Activated CD4-positive, alpha-beta memory T cell treated with anti-CD3 and anti-CD28 coated beads for 36 hours (primary cell): ENCODE data around the gene RRP7A. TPM values are rescaled to one million over a fixed set of nuclear protein-coding genes. Genes with fewer than 3 reads are reported as not detected.
"Not testable (repeated sequence)": the region's sequence is repeated elsewhere in the genome, so short reads cannot be mapped to it uniquely, and the experiment has no call there.

Experiments
- CTCF ChIA-PET: fragments of 350-600 bp; sonication (Branson Sonifier 250); formaldehyde crosslinking; loops from one replicate; lab custom pipeline; 2021; ENCODE audit warnings: antibody characterized with exemption, inconsistent platforms; lab: Charles Lee
- POLR2A ChIA-PET: fragments of 350-600 bp; sonication (Branson Sonifier 250); formaldehyde crosslinking; loops from one replicate; lab custom pipeline; 2021; ENCODE audit warnings: antibody characterized with exemption; lab: Charles Lee
- DNase-seq: peaks from one replicate; pipeline ENCODE4 v3.0.0-alpha.2; 2020
- H3K27ac Mint-ChIP-seq: one replicate; pipeline ENCODE4 v1.8.0; 2021; ENCODE audit warnings: mixed read lengths
- H3K27me3 Mint-ChIP-seq: one replicate; pipeline ENCODE4 v1.8.0; 2021; ENCODE audit warnings: mixed read lengths
- H3K36me3 Mint-ChIP-seq: one replicate; pipeline ENCODE4 v1.8.0; 2021; ENCODE audit warnings: mixed read lengths
- H3K4me1 Mint-ChIP-seq: one replicate; pipeline ENCODE4 v1.8.0; 2021; ENCODE audit warnings: low read depth, mixed read lengths
- H3K4me3 Mint-ChIP-seq: one replicate; pipeline ENCODE4 v1.8.0; 2021; ENCODE audit warnings: mild to moderate bottlenecking, mixed read lengths
- H3K9me3 Mint-ChIP-seq: one replicate; pipeline ENCODE4 v1.8.0; 2021; ENCODE audit warnings: mixed read lengths
- intact Hi-C: fragments of 100-400 bp; cut with micrococcal nuclease; formaldehyde crosslinking; loops from one replicate; pipeline ENCODE4 v1.15.1; 2023
- total RNA-seq, 2 experiments: library from RNA; stranded (reverse); gene quantifications; one replicate each; pipeline ENCODE4 v1.2.3, GENCODE V29; 2021

RRP7A gene, protein sequence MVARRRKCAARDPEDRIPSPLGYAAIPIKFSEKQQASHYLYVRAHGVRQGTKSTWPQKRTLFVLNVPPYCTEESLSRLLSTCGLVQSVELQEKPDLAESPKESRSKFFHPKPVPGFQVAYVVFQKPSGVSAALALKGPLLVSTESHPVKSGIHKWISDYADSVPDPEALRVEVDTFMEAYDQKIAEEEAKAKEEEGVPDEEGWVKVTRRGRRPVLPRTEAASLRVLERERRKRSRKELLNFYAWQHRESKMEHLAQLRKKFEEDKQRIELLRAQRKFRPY
- total RNA-seq = 100 to 1,000 TPM; 102 to 108 TPM

DNA sequence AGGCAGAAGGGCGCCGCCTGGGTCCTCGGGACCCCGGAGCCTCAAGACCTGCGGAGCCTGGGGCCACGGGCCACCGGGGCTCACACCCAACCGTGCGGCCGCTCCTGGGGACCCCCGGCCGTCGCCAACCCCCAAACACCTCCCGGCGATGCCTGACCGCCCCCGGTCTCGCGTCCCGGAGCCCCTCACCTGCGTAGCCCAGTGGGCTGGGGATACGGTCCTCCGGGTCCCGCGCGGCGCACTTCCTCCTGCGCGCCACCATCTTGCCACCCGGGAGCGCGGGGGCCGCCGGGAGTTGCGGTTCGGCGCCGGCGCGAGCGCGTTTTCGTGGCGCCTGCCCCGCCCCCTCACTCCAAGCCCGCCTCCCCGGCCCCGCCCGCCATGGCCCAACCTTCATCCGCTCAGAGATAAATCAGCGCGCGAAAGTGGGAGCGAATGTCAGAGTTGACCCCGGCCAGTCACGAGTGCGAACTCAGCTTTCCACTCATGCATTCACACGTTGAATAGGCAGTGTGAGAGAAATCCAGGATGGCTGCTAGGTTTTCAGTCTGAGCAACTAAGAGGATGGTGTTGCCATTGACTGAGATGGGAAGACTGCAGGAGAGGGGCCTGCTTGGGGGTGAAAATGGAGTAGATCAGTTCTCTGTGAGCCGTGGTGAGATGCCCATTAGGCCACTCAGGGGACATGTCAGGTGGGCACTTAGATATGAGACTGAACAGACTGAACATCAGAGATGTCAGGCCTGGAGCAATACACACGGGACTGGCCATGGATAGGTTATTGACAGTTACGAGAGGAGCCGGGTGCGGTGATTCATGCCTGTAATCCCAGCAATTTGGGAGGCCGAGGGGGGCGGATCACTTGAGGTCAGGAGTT is at the start of gene RRP7A:
Gene RRP7A (minus strand): TSS at position 272 of the 877 bp plus-strand sequence. CDS start 10 bp downstream, at position 262.
- intact Hi-C loops = no loop called here
- no peaks in the 10 kb centered on the region for H3K9me3 Mint-ChIP-seq
- H3K4me1 Mint-ChIP-seq = peaks cover 14% of the 10 kb centered on the region
- DNase-seq = peak; percentile 89
- peak within 1 kb of the TSS; percentile 97 for H3K4me3 Mint-ChIP-seq
- peak within 1 kb of the TSS; percentile 89 for H3K27ac Mint-ChIP-seq
- ChIA-PET CTCF (no interaction called here), POLR2A (no interaction called here)
- H3K27me3 Mint-ChIP-seq = no peaks in the 10 kb centered on the region
- H3K36me3 Mint-ChIP-seq = peaks cover 8% of the 10 kb centered on the region

GRCh38 chr22:42567950-42568349 is 48.4 kb upstream of the RRP7A start:
- H3K27ac Mint-ChIP-seq, intact Hi-C loops, H3K27me3 Mint-ChIP-seq, DNase-seq, H3K9me3 Mint-ChIP-seq, H3K4me1 Mint-ChIP-seq, H3K4me3 Mint-ChIP-seq, H3K36me3 Mint-ChIP-seq: not testable (repeated sequence)
- CTCF ChIA-PET = interaction anchor here (0.7 kb wide), 1 partner anchor 22 kb away, joined by 3 read pairs; no protein-coding TSS in a partner anchor
- POLR2A ChIA-PET = interaction anchor here (1.7 kb wide), 1 partner anchor 61 kb away, joined by 4 read pairs; no protein-coding TSS in a partner anchor

- CTCF ChIA-PET = no interaction called here
- H3K27ac Mint-ChIP-seq = no peak overlapping the region
- no peaks in the 10 kb centered on the region for H3K9me3 Mint-ChIP-seq
- no peaks in the 10 kb centered on the region for H3K27me3 Mint-ChIP-seq
- no peaks in the 10 kb centered on the region for H3K4me1 Mint-ChIP-seq
- intact Hi-C loops = no loop called here
- H3K4me3 Mint-ChIP-seq = no peak overlapping the region
- no peak for DNase-seq
- POLR2A ChIA-PET = no interaction called here
- H3K36me3 Mint-ChIP-seq = peaks cover 4% of the 10 kb centered on the region
These were observed 46.4 kb upstream of the RRP7A start for GRCh38 chr22:42565956-42566355.

DNA sequence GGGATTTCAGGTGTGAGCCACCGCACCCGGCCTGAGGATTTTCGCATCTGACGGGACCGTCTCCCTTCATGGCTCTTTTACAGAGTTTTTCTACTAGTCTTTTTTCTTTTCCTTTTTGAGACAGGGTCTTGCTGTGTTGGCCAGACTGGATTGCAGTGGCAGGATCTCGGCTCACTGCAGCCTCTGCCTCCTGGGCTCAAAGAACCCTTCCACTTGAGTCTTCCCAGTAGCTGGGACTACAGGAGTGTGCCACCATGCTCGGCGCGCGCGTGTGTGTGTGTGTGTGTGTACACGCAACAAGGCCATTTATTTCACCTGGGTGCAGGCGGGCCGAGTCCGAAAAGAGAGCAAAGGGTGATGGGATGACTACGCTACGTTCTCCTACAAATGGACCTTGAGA is 45.1 kb upstream of the RRP7A start:
- no peak overlapping the region for H3K4me3 Mint-ChIP-seq
- POLR2A ChIA-PET = no interaction called here
- H3K9me3 Mint-ChIP-seq = no peaks in the 10 kb centered on the region
- H3K27ac Mint-ChIP-seq = no peak overlapping the region
- H3K36me3 Mint-ChIP-seq = peaks cover 4% of the 10 kb centered on the region
- intact Hi-C loops = no loop called here
- H3K27me3 Mint-ChIP-seq = no peaks in the 10 kb centered on the region
- H3K4me1 Mint-ChIP-seq = no peaks in the 10 kb centered on the region
- CTCF ChIA-PET = no interaction called here
- DNase-seq = no peak

DNA sequence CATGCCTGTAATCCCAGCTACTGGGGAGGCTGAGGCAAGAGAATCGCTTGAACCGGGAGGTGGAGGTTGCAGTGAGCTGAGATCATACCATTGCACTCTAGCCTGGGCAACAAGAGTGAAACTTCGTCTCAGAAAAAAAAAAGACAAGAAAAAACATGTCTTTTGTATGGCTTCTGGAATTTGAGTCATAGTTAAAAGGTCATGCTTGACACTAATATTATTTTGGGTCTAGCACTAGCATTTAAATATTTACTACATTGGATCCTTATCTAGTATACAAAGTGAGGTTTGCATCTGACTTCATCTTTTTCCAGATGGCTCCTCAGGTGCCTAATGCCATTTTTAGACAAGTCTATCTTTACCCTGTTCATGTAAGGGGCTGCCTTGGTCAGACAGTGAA is 44.3 kb upstream of the RRP7A start:
- intact Hi-C loops, DNase-seq, H3K36me3 Mint-ChIP-seq, H3K4me3 Mint-ChIP-seq, H3K4me1 Mint-ChIP-seq, POLR2A ChIA-PET, H3K9me3 Mint-ChIP-seq, H3K27me3 Mint-ChIP-seq, H3K27ac Mint-ChIP-seq, CTCF ChIA-PET: not testable (repeated sequence)

DNA sequence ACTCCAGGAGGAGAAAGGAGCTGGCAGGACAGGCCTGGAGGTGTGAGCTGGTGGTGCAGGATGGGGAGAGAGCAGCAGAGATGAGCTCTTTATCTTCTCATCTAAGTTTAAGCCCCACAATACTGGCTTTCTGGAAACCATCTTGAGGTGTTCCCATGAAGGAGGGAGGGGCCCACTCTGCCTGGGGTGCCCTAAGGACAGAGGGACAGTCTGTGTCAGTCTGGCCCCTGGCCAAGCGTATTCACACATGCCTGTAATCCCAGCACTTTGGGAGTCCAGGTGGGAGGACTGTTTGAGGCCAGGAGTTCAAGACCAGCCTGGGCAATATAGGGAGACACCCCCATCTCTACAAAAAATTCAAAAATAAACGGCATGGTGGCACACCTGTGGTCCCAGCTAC is 43.1 kb upstream of the RRP7A start:
- ChIA-PET POLR2A (no interaction called here), CTCF (no interaction called here)
- peaks cover 2% of the 10 kb centered on the region for H3K36me3 Mint-ChIP-seq
- no peak overlapping the region for H3K4me3 Mint-ChIP-seq
- H3K9me3 Mint-ChIP-seq = no peaks in the 10 kb centered on the region
- intact Hi-C loops = no loop called here
- no peak for DNase-seq
- no peaks in the 10 kb centered on the region for H3K27me3 Mint-ChIP-seq
- no peaks in the 10 kb centered on the region for H3K4me1 Mint-ChIP-seq
- no peak overlapping the region for H3K27ac Mint-ChIP-seq

DNA sequence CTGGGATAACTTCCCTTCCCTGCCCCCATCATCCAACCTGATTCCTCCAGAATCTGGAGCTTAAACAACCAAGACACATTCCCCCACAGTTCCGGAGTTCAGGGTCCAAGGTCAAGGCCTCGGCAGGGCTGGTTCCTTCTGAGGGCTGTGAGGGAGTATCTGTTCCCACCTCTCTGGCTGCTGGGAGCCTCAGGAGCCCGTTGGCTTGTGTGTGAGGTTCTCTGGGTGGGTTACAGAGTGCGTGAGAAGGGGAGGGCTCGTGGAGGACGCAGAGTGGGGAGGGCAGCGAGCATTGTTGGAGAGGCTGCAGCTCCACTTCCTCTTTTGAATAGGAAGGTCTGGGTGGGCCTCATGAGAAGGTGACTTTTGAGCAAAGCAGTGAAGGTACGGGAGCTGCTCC is 42.7 kb upstream of the RRP7A start:
- no peaks in the 10 kb centered on the region for H3K27me3 Mint-ChIP-seq
- no peak overlapping the region for H3K4me3 Mint-ChIP-seq
- POLR2A ChIA-PET = no interaction called here
- CTCF ChIA-PET = no interaction called here
- no peaks in the 10 kb centered on the region for H3K9me3 Mint-ChIP-seq
- intact Hi-C loops = no loop called here
- DNase-seq = no peak
- H3K36me3 Mint-ChIP-seq = peaks cover 2% of the 10 kb centered on the region
- H3K27ac Mint-ChIP-seq = no peak overlapping the region
- H3K4me1 Mint-ChIP-seq = no peaks in the 10 kb centered on the region

GRCh38 chr22:42561856-42562255 is 42.3 kb upstream of the RRP7A start:
- H3K27me3 Mint-ChIP-seq = no peaks in the 10 kb centered on the region
- H3K9me3 Mint-ChIP-seq = no peaks in the 10 kb centered on the region
- CTCF ChIA-PET = no interaction called here
- no peaks in the 10 kb centered on the region for H3K4me1 Mint-ChIP-seq
- H3K27ac Mint-ChIP-seq = no peak overlapping the region
- intact Hi-C loops = no loop called here
- H3K36me3 Mint-ChIP-seq = peaks cover 2% of the 10 kb centered on the region
- H3K4me3 Mint-ChIP-seq = no peak overlapping the region
- DNase-seq = no peak
- POLR2A ChIA-PET = no interaction called here

DNA sequence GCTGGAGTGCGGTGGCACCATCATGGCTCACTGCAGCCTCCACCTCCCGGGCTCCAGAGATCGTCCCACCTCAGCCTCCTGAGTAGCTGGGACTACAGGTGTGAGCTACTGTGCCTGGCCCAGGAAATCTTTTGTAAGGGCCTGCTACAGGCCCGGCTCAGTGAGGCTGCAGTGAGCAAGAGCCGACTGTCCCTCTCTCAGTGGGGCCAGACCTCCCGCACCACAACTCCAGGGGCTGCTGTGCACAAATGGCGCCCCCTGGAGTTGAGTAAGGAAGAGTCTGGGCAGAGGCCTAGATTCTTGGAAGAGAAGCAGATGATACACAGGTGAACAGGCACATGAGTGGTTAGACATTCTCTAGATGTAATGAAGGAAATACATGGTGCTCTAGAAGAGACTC is 41.2 kb upstream of the RRP7A start:
- Mint-ChIP-seq H3K27me3 (no peaks in the 10 kb centered on the region), H3K27ac (no peak overlapping the region), H3K4me1 (no peaks in the 10 kb centered on the region), H3K36me3 (peaks cover 2% of the 10 kb centered on the region), H3K9me3 (no peaks in the 10 kb centered on the region), H3K4me3 (no peak overlapping the region)
- DNase-seq = no peak
- CTCF ChIA-PET = interaction anchor here (1.6 kb wide), 3 partner anchors 9 to 74 kb away, joined by 4 to 6 read pairs (median 5); no protein-coding TSS in a partner anchor
- intact Hi-C loops = no loop called here
- POLR2A ChIA-PET = no interaction called here

- H3K27ac Mint-ChIP-seq = no peak overlapping the region
- CTCF ChIA-PET = interaction anchor here (1.6 kb wide), 3 partner anchors 9 to 73 kb away, joined by 4 to 6 read pairs (median 5); no protein-coding TSS in a partner anchor
- no peaks in the 10 kb centered on the region for H3K4me1 Mint-ChIP-seq
- no peaks in the 10 kb centered on the region for H3K27me3 Mint-ChIP-seq
- DNase-seq = no peak
- H3K4me3 Mint-ChIP-seq = no peak overlapping the region
- H3K36me3 Mint-ChIP-seq = peaks cover 2% of the 10 kb centered on the region
- POLR2A ChIA-PET = no interaction called here
- H3K9me3 Mint-ChIP-seq = no peaks in the 10 kb centered on the region
- intact Hi-C loops = no loop called here
These were observed 40.8 kb upstream of the RRP7A start for GRCh38 chr22:42560381-42560780.

DNA sequence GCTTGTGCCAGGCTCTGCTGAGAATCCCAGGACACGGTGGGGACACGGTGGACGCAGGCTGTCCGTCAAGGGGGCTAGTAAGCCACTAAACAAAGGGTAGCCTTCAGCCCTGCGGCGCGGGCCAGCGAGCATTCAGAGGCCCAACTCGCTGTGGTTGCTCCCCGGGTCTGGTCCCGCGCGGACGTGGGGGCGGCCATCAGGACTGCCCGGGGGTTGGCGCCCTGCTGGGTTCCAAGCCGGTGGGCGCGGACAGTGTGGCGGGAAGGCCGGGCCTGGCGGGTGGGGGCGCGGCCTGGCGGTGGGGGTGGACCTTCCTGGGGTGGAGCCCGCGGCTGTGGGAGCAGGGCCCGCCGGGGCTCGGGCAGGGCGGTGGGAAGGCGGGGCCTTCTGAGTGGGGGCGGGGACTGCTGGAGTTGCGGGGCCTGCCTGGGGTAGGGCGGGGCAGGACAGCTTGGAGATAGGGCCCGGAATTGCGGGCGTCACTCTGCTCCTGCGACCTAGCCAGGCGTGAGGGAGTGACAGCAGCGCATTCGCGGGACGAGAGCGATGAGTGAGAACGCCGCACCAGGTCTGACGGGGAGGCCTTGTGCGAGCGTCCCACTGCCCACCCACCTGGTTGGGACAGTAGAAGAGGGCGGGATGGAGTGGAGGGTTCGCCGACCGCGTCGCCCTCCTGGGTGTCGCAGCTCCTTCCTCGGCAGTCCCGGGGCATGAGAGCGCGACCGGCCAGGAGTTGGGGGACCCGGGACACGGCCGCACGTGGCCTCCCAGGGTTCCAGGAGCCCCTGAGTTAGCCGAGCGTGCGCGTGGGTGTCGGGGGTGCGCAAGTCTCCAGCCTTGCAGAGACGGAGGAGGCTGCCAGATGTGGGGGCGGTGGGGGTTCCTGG is 34.1 kb upstream of the RRP7A start, which contains the start of gene SERHL2:
Gene SERHL2 (plus strand): TSS at position 482 of the 887 bp plus-strand sequence. CDS start 65 bp downstream, at position 547.
- H3K27ac Mint-ChIP-seq = no peak within 1 kb of the TSS
- DNase-seq = peak; percentile 90
- H3K27me3 Mint-ChIP-seq = no peaks in the 10 kb centered on the region
- H3K9me3 Mint-ChIP-seq = no peaks in the 10 kb centered on the region
- peaks cover 11% of the 10 kb centered on the region for H3K4me1 Mint-ChIP-seq
- ChIA-PET CTCF (no interaction called here), POLR2A (interaction anchor here (0.6 kb wide), 1 partner anchor 749 kb away, joined by 5 read pairs; no protein-coding TSS in a partner anchor)
- intact Hi-C loops = loop anchor here (2.0 to 5.0 kb wide), 2 partner anchors 21 to 461 kb away; partner anchors contain the start of gene NDUFA6
- no peaks in the 10 kb centered on the region for H3K36me3 Mint-ChIP-seq
- H3K4me3 Mint-ChIP-seq = peak within 1 kb of the TSS; percentile 69
